Spleen (tissue), 7 donors: ENCODE data around the gene NPHP4.

ENCODE experiments used
- POLR2A ChIP-seq, 3 donors: fragments of 450-650 bp; IDR thresholded peaks; one replicate each; pipeline ENCODE4 v1.5.1; 2017; ENCODE audit warnings: antibody characterized with exemption in 3 of 3, mild to moderate bottlenecking in 1 of 3
- POLR2AphosphoS5 ChIP-seq, 3 donors: sonication (generic); formaldehyde crosslinking; IDR thresholded peaks; one replicate each; pipeline ENCODE4 v1.5.1; 2017; ENCODE audit warnings: antibody characterized with exemption in 3 of 3
- TF ChIP-seq, protein P1 (sequence below), 11 experiments: fragments of 200-600 bp in 7 of 11; fragments of 450-650 bp in 4 of 11; sonication (generic) in 4 of 11; IDR thresholded peaks in 8 of 11; conservative IDR thresholded peaks in 3 of 11; 1 replicate in 7 of 11; 2 replicates in 4 of 11; pipeline versions ENCODE4 v1.4.0 to v1.8.0; 2016 to 2021; ENCODE audit warnings: antibody characterized with exemption in 11 of 11, inconsistent platforms in 4 of 11, mild to moderate bottlenecking in 1 of 11
- donor health status: DM: no; HTN: no; CAD: no; lungs with moderate emphysema.
- donor health status: DM: no; HTN: no; CAD: no.
- donor health status: DM: no; HTN: no; CAD: no.

DNA sequence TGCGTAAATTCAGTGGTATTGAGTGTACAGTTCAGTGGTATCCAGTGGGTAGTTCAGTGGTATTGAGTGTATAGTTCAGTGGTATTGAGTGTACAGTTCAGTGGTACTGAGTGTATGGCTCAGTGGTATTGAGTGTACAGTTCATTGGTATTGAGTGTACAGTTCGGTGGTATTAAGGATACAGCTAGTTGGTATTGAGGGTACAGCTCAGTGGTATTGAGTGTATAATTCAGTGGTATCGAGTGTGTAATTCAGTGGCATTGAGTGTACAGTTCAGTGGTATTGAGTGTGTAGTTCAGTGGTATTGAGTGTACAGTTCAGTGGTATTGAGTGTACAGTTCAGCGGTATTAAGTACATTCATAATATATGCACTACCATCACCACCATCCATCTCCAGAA is 30.0 kb upstream of the NPHP4 start:
- TF ChIP-seq, protein P1, sequence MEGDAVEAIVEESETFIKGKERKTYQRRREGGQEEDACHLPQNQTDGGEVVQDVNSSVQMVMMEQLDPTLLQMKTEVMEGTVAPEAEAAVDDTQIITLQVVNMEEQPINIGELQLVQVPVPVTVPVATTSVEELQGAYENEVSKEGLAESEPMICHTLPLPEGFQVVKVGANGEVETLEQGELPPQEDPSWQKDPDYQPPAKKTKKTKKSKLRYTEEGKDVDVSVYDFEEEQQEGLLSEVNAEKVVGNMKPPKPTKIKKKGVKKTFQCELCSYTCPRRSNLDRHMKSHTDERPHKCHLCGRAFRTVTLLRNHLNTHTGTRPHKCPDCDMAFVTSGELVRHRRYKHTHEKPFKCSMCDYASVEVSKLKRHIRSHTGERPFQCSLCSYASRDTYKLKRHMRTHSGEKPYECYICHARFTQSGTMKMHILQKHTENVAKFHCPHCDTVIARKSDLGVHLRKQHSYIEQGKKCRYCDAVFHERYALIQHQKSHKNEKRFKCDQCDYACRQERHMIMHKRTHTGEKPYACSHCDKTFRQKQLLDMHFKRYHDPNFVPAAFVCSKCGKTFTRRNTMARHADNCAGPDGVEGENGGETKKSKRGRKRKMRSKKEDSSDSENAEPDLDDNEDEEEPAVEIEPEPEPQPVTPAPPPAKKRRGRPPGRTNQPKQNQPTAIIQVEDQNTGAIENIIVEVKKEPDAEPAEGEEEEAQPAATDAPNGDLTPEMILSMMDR (IDR thresholded peaks at IDR 0.05 in 8 of 11, conservative IDR thresholded peaks at IDR 0.05 in 3 of 11) = no peak
- no peak for TF ChIP-seq POLR2A (IDR thresholded peaks at IDR 0.05)
- no peak for TF ChIP-seq POLR2AphosphoS5 (IDR thresholded peaks at IDR 0.05)
